Prostate gland (tissue), 2 donors: ENCODE results near the gene CDK14. TPM values are rescaled to one million over a fixed set of nuclear protein-coding genes. Genes with fewer than 3 reads are reported as not detected.
A peak's percentile ranks its signal among the peaks of the same experiment; 100 is the strongest.

Experiments used
- DNase-seq: peaks from one replicate; pipeline ENCODE4 v3.0.0-alpha.2; 2019; ENCODE audit warnings: low spot score
- H3K27ac ChIP-seq, 2 donors: fragments of 200-600 bp; sonication (generic); 2 replicates each; pipeline ENCODE4 v1.5.1; 2017 to 2019
- H3K27me3 ChIP-seq: fragments of 200-600 bp; sonication (generic); replicated peaks from 2 replicates; pipeline ENCODE4 v1.5.1; 2019; ENCODE audit not compliant: insufficient read depth
- H3K36me3 ChIP-seq, 2 donors: fragments of 200-600 bp; sonication (generic); 1 replicate in 1 of 2; 2 replicates in 1 of 2; pipeline versions ENCODE4 v1.5.1 to v1.8.1; 2017 to 2019
- H3K4me1 ChIP-seq: fragments of 200-600 bp; sonication (generic); replicated peaks from 2 replicates; pipeline ENCODE4 v1.5.1; 2019
- H3K4me3 ChIP-seq, 2 donors: fragments of 200-600 bp; sonication (generic); 2 replicates each; pipeline ENCODE4 v1.5.1; 2017 to 2019
- H3K9me3 ChIP-seq: fragments of 200-600 bp; sonication (generic); 2 replicates; pipeline ENCODE4 v1.5.1; 2017
- POLR2A ChIP-seq: fragments of 450-650 bp; IDR thresholded peaks from one replicate; pipeline ENCODE4 v1.6.1; 2016; ENCODE audit warnings: antibody characterized with exemption, mild to moderate bottlenecking
- POLR2AphosphoS5 ChIP-seq: sonication (generic); formaldehyde crosslinking; IDR thresholded peaks from one replicate; pipeline ENCODE4 v1.6.1; 2017; ENCODE audit warnings: antibody characterized with exemption
- WGBS: methylation state at CpG from one replicate; pipeline ENCODE4 v1.1.5; 2018; 5-methylcytosine and 5-hydroxymethylcytosine counted together
- intact Hi-C: fragments of 100-400 bp; cut with DNase I; formaldehyde crosslinking; loops from one replicate; pipeline ENCODE4 v1.14.2; 2022
- total RNA-seq, 2 donors: library from RNA; depleted of rRNA; stranded (reverse); fragments of >200 nt; gene quantifications; one replicate each; pipeline ENCODE4 v1.1.0, GENCODE V29; 2016
- TF ChIP-seq, protein P1 (sequence below), 4 experiments: fragments of 200-600 bp in 2 of 4; fragments of 450-650 bp in 2 of 4; sonication (generic) in 2 of 4; IDR thresholded peaks; 1 replicate in 3 of 4; 2 replicates in 1 of 4; pipeline ENCODE4 v1.5.1; 2016 to 2019; ENCODE audit warnings: antibody characterized with exemption in 4 of 4, mild to moderate bottlenecking in 2 of 4, moderate library complexity in 2 of 4

CDK14 gene
- total RNA-seq, 2 donors from 2014 or later, result 13.7 to 20.7 TPM

GRCh38 chr7:91054374-91054773 is 458.3 kb downstream of the CDK14 start:
- TF ChIP-seq POLR2A (no peak), POLR2AphosphoS5 (peak; percentile 11)
- DNase-seq, result no peak
- intact Hi-C loops, result no loop called here
- Histone ChIP-seq H3K4me3 (no peak overlapping the region), H3K27ac (no peak overlapping the region), H3K9me3 (no peaks in the 10 kb centered on the region), H3K36me3 (no peaks in the 10 kb centered on the region), H3K4me1 (no peaks in the 10 kb centered on the region), H3K27me3 (no peaks in the 10 kb centered on the region)
- WGBS, result 57% methylated on average over 2 of the region's 2 CpGs

DNA sequence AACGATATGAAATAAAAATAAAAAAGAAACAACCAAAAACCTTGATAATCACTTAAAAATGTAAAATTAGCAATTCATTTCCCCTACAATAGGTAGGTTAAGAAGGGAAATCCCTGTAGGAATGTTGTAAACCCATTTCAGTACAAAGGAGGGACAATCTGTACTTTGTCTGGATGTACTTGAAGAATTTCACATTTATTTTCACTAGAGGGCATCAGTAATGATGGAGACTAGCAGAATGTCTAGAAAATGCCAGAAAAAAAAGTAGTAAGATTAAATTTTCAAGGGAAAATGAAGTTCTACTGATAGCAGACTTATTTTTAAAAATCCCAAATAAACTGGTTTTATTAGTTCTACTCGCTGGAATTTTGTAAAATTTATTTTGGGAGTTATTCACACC is 459.1 kb downstream of the CDK14 start:
- no peak for TF ChIP-seq POLR2AphosphoS5
- TF ChIP-seq, protein P1, sequence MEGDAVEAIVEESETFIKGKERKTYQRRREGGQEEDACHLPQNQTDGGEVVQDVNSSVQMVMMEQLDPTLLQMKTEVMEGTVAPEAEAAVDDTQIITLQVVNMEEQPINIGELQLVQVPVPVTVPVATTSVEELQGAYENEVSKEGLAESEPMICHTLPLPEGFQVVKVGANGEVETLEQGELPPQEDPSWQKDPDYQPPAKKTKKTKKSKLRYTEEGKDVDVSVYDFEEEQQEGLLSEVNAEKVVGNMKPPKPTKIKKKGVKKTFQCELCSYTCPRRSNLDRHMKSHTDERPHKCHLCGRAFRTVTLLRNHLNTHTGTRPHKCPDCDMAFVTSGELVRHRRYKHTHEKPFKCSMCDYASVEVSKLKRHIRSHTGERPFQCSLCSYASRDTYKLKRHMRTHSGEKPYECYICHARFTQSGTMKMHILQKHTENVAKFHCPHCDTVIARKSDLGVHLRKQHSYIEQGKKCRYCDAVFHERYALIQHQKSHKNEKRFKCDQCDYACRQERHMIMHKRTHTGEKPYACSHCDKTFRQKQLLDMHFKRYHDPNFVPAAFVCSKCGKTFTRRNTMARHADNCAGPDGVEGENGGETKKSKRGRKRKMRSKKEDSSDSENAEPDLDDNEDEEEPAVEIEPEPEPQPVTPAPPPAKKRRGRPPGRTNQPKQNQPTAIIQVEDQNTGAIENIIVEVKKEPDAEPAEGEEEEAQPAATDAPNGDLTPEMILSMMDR (IDR thresholded peaks at IDR 0.05), result no peak
- TF ChIP-seq POLR2A, result no peak
- H3K27ac ChIP-seq, result no peak overlapping the region
- no peaks in the 10 kb centered on the region for H3K9me3 ChIP-seq
- DNase-seq, result no peak
- H3K27me3 ChIP-seq, result no peaks in the 10 kb centered on the region
- intact Hi-C loops, result no loop called here
- H3K36me3 ChIP-seq, result no peaks in the 10 kb centered on the region
- no peaks in the 10 kb centered on the region for H3K4me1 ChIP-seq
- no peak overlapping the region for H3K4me3 ChIP-seq
- WGBS, result 75% methylated on average over 2 of the region's 2 CpGs

DNA sequence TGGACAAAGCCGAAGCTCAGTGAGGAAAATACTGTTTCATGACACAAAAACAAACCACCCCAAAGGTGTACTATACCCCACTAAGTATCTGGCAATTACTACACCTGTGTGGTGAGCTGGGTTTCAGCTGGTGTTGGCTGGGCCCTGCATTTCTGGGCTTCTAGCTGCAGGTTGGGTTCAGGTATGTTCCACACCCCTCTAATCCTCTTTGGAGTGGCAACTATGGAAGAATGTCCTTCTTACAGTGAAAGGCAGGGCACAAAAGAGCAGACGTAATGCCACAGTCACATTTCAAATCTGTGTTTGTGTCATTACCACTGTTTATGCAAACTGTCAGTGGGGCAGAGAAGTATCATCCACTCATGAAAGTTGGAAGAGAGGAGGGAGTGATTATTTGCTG is 466.6 kb downstream of the CDK14 start:
- H3K4me3 ChIP-seq, result no peak overlapping the region
- no peaks in the 10 kb centered on the region for H3K27me3 ChIP-seq
- TF ChIP-seq POLR2AphosphoS5, result no peak
- TF ChIP-seq, protein P1 (IDR thresholded peaks at IDR 0.05), result no peak
- TF ChIP-seq POLR2A, result no peak
- H3K4me1 ChIP-seq, result no peaks in the 10 kb centered on the region
- DNase-seq, result no peak
- intact Hi-C loops, result no loop called here
- no peaks in the 10 kb centered on the region for H3K36me3 ChIP-seq
- no peaks in the 10 kb centered on the region for H3K9me3 ChIP-seq
- 98% methylated on average over 2 of the region's 2 CpGs for WGBS
- H3K27ac ChIP-seq, result no peak overlapping the region

GRCh38 chr7:91064052-91064451 is 467.9 kb downstream of the CDK14 start:
- H3K36me3 ChIP-seq, result no peaks in the 10 kb centered on the region
- no peak for TF ChIP-seq POLR2A
- TF ChIP-seq POLR2AphosphoS5, result no peak
- TF ChIP-seq, protein P1 (IDR thresholded peaks at IDR 0.05), result no peak
- intact Hi-C loops, result no loop called here
- DNase-seq, result no peak
- H3K4me3 ChIP-seq, result no peak overlapping the region
- H3K27me3 ChIP-seq, result no peaks in the 10 kb centered on the region
- no peaks in the 10 kb centered on the region for H3K9me3 ChIP-seq
- WGBS, result 85% methylated on average over 2 of the region's 2 CpGs
- no peaks in the 10 kb centered on the region for H3K4me1 ChIP-seq
- H3K27ac ChIP-seq, result no peak overlapping the region

DNA sequence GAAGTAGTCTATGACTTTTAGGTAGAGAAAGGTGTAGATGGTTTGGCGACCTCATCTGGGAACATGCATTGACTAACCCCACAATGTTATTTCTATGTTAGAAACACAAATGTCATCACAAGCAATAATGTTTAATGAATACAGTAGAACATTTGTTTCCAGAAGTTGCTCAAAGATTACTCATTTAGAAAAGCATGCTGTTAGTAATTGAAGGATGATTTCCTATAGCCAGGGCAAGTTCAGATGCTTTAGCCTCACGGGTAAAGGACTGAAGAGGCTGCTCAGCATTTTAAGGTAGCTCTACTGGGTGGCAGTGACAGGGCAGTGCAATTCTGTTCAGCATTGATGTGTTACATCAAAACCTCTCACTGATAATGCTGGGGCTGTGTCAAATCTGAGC is 468.8 kb downstream of the CDK14 start:
- WGBS, result 98% methylated on average over 2 of the region's 2 CpGs
- H3K27me3 ChIP-seq, result no peaks in the 10 kb centered on the region
- no peak overlapping the region for H3K4me3 ChIP-seq
- TF ChIP-seq POLR2A, result no peak
- TF ChIP-seq, protein P1 (IDR thresholded peaks at IDR 0.05), result no peak
- no peak for TF ChIP-seq POLR2AphosphoS5
- no peak overlapping the region for H3K27ac ChIP-seq
- no peaks in the 10 kb centered on the region for H3K4me1 ChIP-seq
- H3K36me3 ChIP-seq, result no peaks in the 10 kb centered on the region
- H3K9me3 ChIP-seq, result no peaks in the 10 kb centered on the region
- intact Hi-C loops, result no loop called here
- no peak for DNase-seq
